Measurements from ENCODE around the gene TM4SF4. TPM values are rescaled to one million over a fixed set of nuclear protein-coding genes. Genes with fewer than 3 reads are reported as not detected.

Gene TM4SF4
- total and polyA plus RNA-seq, 7 donors, result 0.07 to 0.66 (median 0.13) TPM; not detected in 4

- peaks cover 6% of the 10 kb centered on the region for H3K9me3 ChIP-seq
- DNase-seq (no peak), ATAC-seq (no peak)
- 46 to 53% (median 52%) methylated on average over 3 of the region's 3 CpGs for WGBS, 3 donors
- H3K36me3 ChIP-seq (ENCODE audit: insufficient read depth in 1 of 2, low read depth in 1 of 2), result no peaks in the 10 kb centered on the region
- H3K4me3 ChIP-seq, result no peak overlapping the region
- TF ChIP-seq, protein P1, sequence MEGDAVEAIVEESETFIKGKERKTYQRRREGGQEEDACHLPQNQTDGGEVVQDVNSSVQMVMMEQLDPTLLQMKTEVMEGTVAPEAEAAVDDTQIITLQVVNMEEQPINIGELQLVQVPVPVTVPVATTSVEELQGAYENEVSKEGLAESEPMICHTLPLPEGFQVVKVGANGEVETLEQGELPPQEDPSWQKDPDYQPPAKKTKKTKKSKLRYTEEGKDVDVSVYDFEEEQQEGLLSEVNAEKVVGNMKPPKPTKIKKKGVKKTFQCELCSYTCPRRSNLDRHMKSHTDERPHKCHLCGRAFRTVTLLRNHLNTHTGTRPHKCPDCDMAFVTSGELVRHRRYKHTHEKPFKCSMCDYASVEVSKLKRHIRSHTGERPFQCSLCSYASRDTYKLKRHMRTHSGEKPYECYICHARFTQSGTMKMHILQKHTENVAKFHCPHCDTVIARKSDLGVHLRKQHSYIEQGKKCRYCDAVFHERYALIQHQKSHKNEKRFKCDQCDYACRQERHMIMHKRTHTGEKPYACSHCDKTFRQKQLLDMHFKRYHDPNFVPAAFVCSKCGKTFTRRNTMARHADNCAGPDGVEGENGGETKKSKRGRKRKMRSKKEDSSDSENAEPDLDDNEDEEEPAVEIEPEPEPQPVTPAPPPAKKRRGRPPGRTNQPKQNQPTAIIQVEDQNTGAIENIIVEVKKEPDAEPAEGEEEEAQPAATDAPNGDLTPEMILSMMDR (IDR thresholded peaks at IDR 0.05), result no peak
- intact Hi-C loops (cut with DNase I), result no loop called here
- peaks cover 12% of the 10 kb centered on the region for H3K4me1 ChIP-seq
- no peaks in the 10 kb centered on the region for H3K27me3 ChIP-seq (ENCODE audit: insufficient read depth in 3 of 3, low read length in 2 of 3)
- no peak overlapping the region for H3K27ac ChIP-seq
These were observed 26.1 kb upstream of the TM4SF4 start for GRCh38 chr3:149448331-149448831.

GRCh38 chr3:149449182-149449581 is 25.3 kb upstream of the TM4SF4 start:
- H3K36me3 ChIP-seq (ENCODE audit: insufficient read depth in 1 of 2, low read depth in 1 of 2), result no peaks in the 10 kb centered on the region
- H3K27me3 ChIP-seq (ENCODE audit: insufficient read depth in 3 of 3, low read length in 2 of 3), result no peaks in the 10 kb centered on the region
- intact Hi-C loops (cut with DNase I), result no loop called here
- TF ChIP-seq, protein P1 (IDR thresholded peaks at IDR 0.05), result no peak
- WGBS, 3 donors, result 42 to 50% (median 44%) methylated on average over 3 of the region's 3 CpGs
- DNase-seq (no peak), ATAC-seq (no peak)
- H3K4me1 ChIP-seq, result peaks cover 9% of the 10 kb centered on the region
- H3K4me3 ChIP-seq, result no peak overlapping the region
- H3K27ac ChIP-seq, result no peak overlapping the region
- peaks cover 6% of the 10 kb centered on the region for H3K9me3 ChIP-seq

DNA sequence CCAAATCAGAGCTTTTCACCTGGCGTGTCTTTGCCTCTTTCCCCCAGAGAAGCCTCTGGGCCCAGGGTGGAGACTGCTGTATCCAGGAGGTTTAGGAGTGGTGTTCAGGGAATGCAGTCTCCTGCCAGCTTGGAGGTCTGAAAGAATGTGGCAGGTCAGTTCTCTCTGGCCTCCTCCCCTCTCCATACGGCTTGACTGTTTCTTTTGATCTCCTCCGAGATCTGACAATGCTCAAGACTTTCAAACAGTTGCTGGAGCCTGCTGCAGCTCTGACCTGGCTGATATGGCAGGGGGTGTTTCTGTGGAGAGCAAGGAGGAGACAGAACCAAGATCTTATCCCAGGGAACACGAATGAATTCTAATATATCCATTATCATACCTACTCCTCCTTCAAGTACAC is 24.7 kb upstream of the TM4SF4 start:
- DNase-seq (no peak), ATAC-seq (peak in 2 of 4 donors; percentile 28 to 40)
- 29 to 34% (median 33%) methylated on average over 4 of the region's 4 CpGs for WGBS, 3 donors
- TF ChIP-seq, protein P1 (IDR thresholded peaks at IDR 0.05), result no peak
- H3K4me1 ChIP-seq, result peaks cover 9% of the 10 kb centered on the region
- no peaks in the 10 kb centered on the region for H3K36me3 ChIP-seq (ENCODE audit: insufficient read depth in 1 of 2, low read depth in 1 of 2)
- H3K27me3 ChIP-seq (ENCODE audit: insufficient read depth in 3 of 3, low read length in 2 of 3), result no peaks in the 10 kb centered on the region
- H3K4me3 ChIP-seq, result no peak overlapping the region
- H3K27ac ChIP-seq, result peak overlapping the region; percentile 41
- peaks cover 6% of the 10 kb centered on the region for H3K9me3 ChIP-seq
- intact Hi-C loops (cut with DNase I), result no loop called here

- no peak for ATAC-seq
These were observed 24.2 kb upstream of the TM4SF4 start for GRCh38 chr3:149450281-149450680.

More at GRCh38 chr3:149450281-149450680, 24.2 kb upstream of the TM4SF4 start:
- DNase-seq, result no peak
- peaks cover 9% of the 10 kb centered on the region for H3K4me1 ChIP-seq
- 36 to 46% (median 42%) methylated on average over 2 of the region's 2 CpGs for WGBS, 3 donors
- intact Hi-C loops (cut with DNase I), result no loop called here
- no peaks in the 10 kb centered on the region for H3K27me3 ChIP-seq (ENCODE audit: insufficient read depth in 3 of 3, low read length in 2 of 3)
- no peak overlapping the region for H3K4me3 ChIP-seq
- TF ChIP-seq, protein P1 (IDR thresholded peaks at IDR 0.05), result no peak
- H3K9me3 ChIP-seq, result peaks cover 6% of the 10 kb centered on the region
- H3K36me3 ChIP-seq (ENCODE audit: insufficient read depth in 1 of 2, low read depth in 1 of 2), result no peaks in the 10 kb centered on the region
- no peak overlapping the region for H3K27ac ChIP-seq
